Measurements from ENCODE around the gene EEF1AKMT4.
A peak's percentile ranks its signal among the peaks of the same experiment; 100 is the strongest.

Gene EEF1AKMT4

GRCh38 chr3:184290331-184290730, 40.9 kb downstream of the EEF1AKMT4 start:
- DNase-seq (ENCODE audit: low spot score) = no peak
- H3K4me1 Mint-ChIP-seq (ENCODE audit: low read depth) = peaks cover 4% of the 10 kb centered on the region
- no peak overlapping the region for H3K27ac Mint-ChIP-seq
- H3K27me3 Mint-ChIP-seq (ENCODE audit: low read depth) = peaks cover 4% of the 10 kb centered on the region
- no peaks in the 10 kb centered on the region for H3K36me3 Mint-ChIP-seq (ENCODE audit: low read depth)
- no peaks in the 10 kb centered on the region for H3K9me3 Mint-ChIP-seq
- no peak overlapping the region for H3K4me3 Mint-ChIP-seq

- DNase-seq (ENCODE audit: low spot score) = no peak
- Mint-ChIP-seq H3K27me3 (ENCODE audit: low read depth) (peaks cover 4% of the 10 kb centered on the region), H3K4me1 (ENCODE audit: low read depth) (peaks cover 4% of the 10 kb centered on the region), H3K36me3 (ENCODE audit: low read depth) (no peaks in the 10 kb centered on the region), H3K4me3 (no peak overlapping the region), H3K9me3 (no peaks in the 10 kb centered on the region), H3K27ac (no peak overlapping the region)
These were observed 41.7 kb downstream of the EEF1AKMT4 start for GRCh38 chr3:184291044-184291737.

- peaks cover 4% of the 10 kb centered on the region for H3K4me1 Mint-ChIP-seq (ENCODE audit: low read depth)
- no peak overlapping the region for H3K27ac Mint-ChIP-seq
- H3K9me3 Mint-ChIP-seq = no peaks in the 10 kb centered on the region
- H3K27me3 Mint-ChIP-seq (ENCODE audit: low read depth) = peaks cover 4% of the 10 kb centered on the region
- no peak overlapping the region for H3K4me3 Mint-ChIP-seq
- DNase-seq (ENCODE audit: low spot score) = no peak
- no peaks in the 10 kb centered on the region for H3K36me3 Mint-ChIP-seq (ENCODE audit: low read depth)
These were observed 42.4 kb downstream of the EEF1AKMT4 start for GRCh38 chr3:184291738-184292445.

GRCh38 chr3:184295771-184296170, 46.3 kb downstream of the EEF1AKMT4 start:
- H3K36me3 Mint-ChIP-seq (ENCODE audit: low read depth) = peaks cover 13% of the 10 kb centered on the region
- H3K27me3 Mint-ChIP-seq (ENCODE audit: low read depth) = peaks cover 4% of the 10 kb centered on the region
- DNase-seq (ENCODE audit: low spot score) = no peak
- H3K4me3 Mint-ChIP-seq = peak overlapping the region; percentile 18
- H3K4me1 Mint-ChIP-seq (ENCODE audit: low read depth) = peaks cover 17% of the 10 kb centered on the region
- no peaks in the 10 kb centered on the region for H3K9me3 Mint-ChIP-seq
- no peak overlapping the region for H3K27ac Mint-ChIP-seq

- H3K9me3 Mint-ChIP-seq = no peaks in the 10 kb centered on the region
- peaks cover 20% of the 10 kb centered on the region for H3K36me3 Mint-ChIP-seq (ENCODE audit: low read depth)
- peaks cover 22% of the 10 kb centered on the region for H3K4me1 Mint-ChIP-seq (ENCODE audit: low read depth)
- H3K27ac Mint-ChIP-seq = no peak overlapping the region
- DNase-seq (ENCODE audit: low spot score) = no peak
- peaks cover 4% of the 10 kb centered on the region for H3K27me3 Mint-ChIP-seq (ENCODE audit: low read depth)
- H3K4me3 Mint-ChIP-seq = no peak overlapping the region
These were observed 47.1 kb downstream of the EEF1AKMT4 start for GRCh38 chr3:184296616-184297015.

GRCh38 chr3:184298759-184299487, 49.5 kb downstream of the EEF1AKMT4 start, which contains the start of gene PSMD2:
Gene PSMD2 (plus strand): TSS chr3:184299241. CDS start chr3:184299267, 26 bp downstream.
- peak; percentile 94 for DNase-seq (ENCODE audit: low spot score)
- H3K9me3 Mint-ChIP-seq = no peaks in the 10 kb centered on the region
- peaks cover 43% of the 10 kb centered on the region for H3K36me3 Mint-ChIP-seq (ENCODE audit: low read depth)
- H3K27me3 Mint-ChIP-seq (ENCODE audit: low read depth) = peaks cover 1% of the 10 kb centered on the region
- H3K4me1 Mint-ChIP-seq (ENCODE audit: low read depth) = peaks cover 26% of the 10 kb centered on the region
- peak within 1 kb of the TSS; percentile 90 for H3K4me3 Mint-ChIP-seq
- peak within 1 kb of the TSS; percentile 89 for H3K27ac Mint-ChIP-seq

GRCh38 chr3:184299488-184300377, 50.3 kb downstream of the EEF1AKMT4 start:
- peak overlapping the region; percentile 90 for H3K4me3 Mint-ChIP-seq
- H3K27ac Mint-ChIP-seq = peak overlapping the region; percentile 89
- H3K4me1 Mint-ChIP-seq (ENCODE audit: low read depth) = peaks cover 26% of the 10 kb centered on the region
- DNase-seq (ENCODE audit: low spot score) = no peak
- H3K27me3 Mint-ChIP-seq (ENCODE audit: low read depth) = peaks cover 1% of the 10 kb centered on the region
- peaks cover 51% of the 10 kb centered on the region for H3K36me3 Mint-ChIP-seq (ENCODE audit: low read depth)
- no peaks in the 10 kb centered on the region for H3K9me3 Mint-ChIP-seq

- Mint-ChIP-seq H3K4me3 (peak overlapping the region; percentile 90), H3K27ac (no peak overlapping the region), H3K9me3 (no peaks in the 10 kb centered on the region), H3K27me3 (ENCODE audit: low read depth) (no peaks in the 10 kb centered on the region), H3K36me3 (ENCODE audit: low read depth) (peaks cover 53% of the 10 kb centered on the region), H3K4me1 (ENCODE audit: low read depth) (peaks cover 26% of the 10 kb centered on the region)
- DNase-seq (ENCODE audit: low spot score) = no peak
These were observed 50.9 kb downstream of the EEF1AKMT4 start for GRCh38 chr3:184300378-184300720.

GRCh38 chr3:184305577-184305976, 56.1 kb downstream of the EEF1AKMT4 start:
- DNase-seq (ENCODE audit: low spot score) = no peak
- peaks cover 11% of the 10 kb centered on the region for H3K4me1 Mint-ChIP-seq (ENCODE audit: low read depth)
- H3K4me3 Mint-ChIP-seq = no peak overlapping the region
- H3K27ac Mint-ChIP-seq = no peak overlapping the region
- H3K9me3 Mint-ChIP-seq = no peaks in the 10 kb centered on the region
- H3K36me3 Mint-ChIP-seq (ENCODE audit: low read depth) = peaks cover 82% of the 10 kb centered on the region
- H3K27me3 Mint-ChIP-seq (ENCODE audit: low read depth) = no peaks in the 10 kb centered on the region

GRCh38 chr3:184306341-184306972, 57.0 kb downstream of the EEF1AKMT4 start:
- Mint-ChIP-seq H3K36me3 (ENCODE audit: low read depth) (peaks cover 75% of the 10 kb centered on the region), H3K27ac (no peak overlapping the region), H3K9me3 (no peaks in the 10 kb centered on the region)

GRCh38 chr3:184307915-184308314, 58.4 kb downstream of the EEF1AKMT4 start:
- Mint-ChIP-seq H3K9me3 (no peaks in the 10 kb centered on the region), H3K36me3 (ENCODE audit: low read depth) (peaks cover 60% of the 10 kb centered on the region), H3K4me1 (ENCODE audit: low read depth) (no peaks in the 10 kb centered on the region), H3K27me3 (ENCODE audit: low read depth) (no peaks in the 10 kb centered on the region), H3K4me3 (no peak overlapping the region), H3K27ac (no peak overlapping the region)
- no peak for DNase-seq (ENCODE audit: low spot score)

More at GRCh38 chr3:184306341-184306972, 57.0 kb downstream of the EEF1AKMT4 start:
- Mint-ChIP-seq H3K4me1 (ENCODE audit: low read depth) (peaks cover 5% of the 10 kb centered on the region), H3K4me3 (no peak overlapping the region), H3K27me3 (ENCODE audit: low read depth) (no peaks in the 10 kb centered on the region)
- no peak for DNase-seq (ENCODE audit: low spot score)

Measured in T-helper 2 cell treated with Interferon-gamma antibody and Interleukin-4, amounts not matched to agents 5 μg/mL and 100 μg/mL, for 36 hours (primary cell).